ENCODE results near the gene AKIRIN2. TPM values are rescaled to one million over a fixed set of nuclear protein-coding genes. Genes with fewer than 3 reads are reported as not detected.

AKIRIN2 gene
- total RNA-seq, 2 experiments from 2014 or later = 91.0 to 92.5 TPM

GRCh38 chr6:87669051-87669450, 33.0 kb downstream of the AKIRIN2 start:
- DNase-seq (no peak), ATAC-seq (ENCODE audit: poor library complexity) (no peak)
- Histone ChIP-seq H3K27ac (ENCODE audit: low read depth in 1 of 2, low read length in 2 of 2) (no peak overlapping the region), H3K9me3 (ENCODE audit: control insufficient read depth in 1 of 2, insufficient read depth in 1 of 2, low read length in 2 of 2) (no peaks in the 10 kb centered on the region), H3K36me3 (ENCODE audit: insufficient read depth, low read length) (peaks cover 47% of the 10 kb centered on the region), H3K4me3 (ENCODE audit: low read length) (no peak overlapping the region), H3K4me1 (ENCODE audit: insufficient read depth, low read length) (no peaks in the 10 kb centered on the region), H3K27me3 (ENCODE audit: control insufficient read depth in 1 of 2, insufficient read depth in 2 of 2, low read length in 2 of 2) (no peaks in the 10 kb centered on the region)
- Mint-ChIP-seq H3K4me3 (no peak overlapping the region), H3K36me3 (ENCODE audit: low read depth) (peaks cover 67% of the 10 kb centered on the region), H3K27ac (no peak overlapping the region), H3K4me1 (ENCODE audit: low read depth) (peaks cover 19% of the 10 kb centered on the region), H3K9me3 (no peaks in the 10 kb centered on the region), H3K27me3 (no peaks in the 10 kb centered on the region)
- no peak for TF ChIP-seq CTCF (IDR thresholded peaks at IDR 0.05)
- CTCF ChIA-PET = no interaction called here
- intact Hi-C loops (cut with DNase I, micrococcal nuclease) = no loop called here
- POLR2A ChIA-PET = interaction anchor here (1.6 kb wide), 1 partner anchor 33 kb away, joined by 7 read pairs; the partner anchor contains the start of gene AKIRIN2

GRCh38 chr6:87668013-87668412, 34.0 kb downstream of the AKIRIN2 start:
- ATAC-seq (ENCODE audit: poor library complexity) = no peak
- POLR2A ChIA-PET = no interaction called here
- H3K27ac Mint-ChIP-seq = no peak overlapping the region

GRCh38 chr6:87667032-87667431, 35.0 kb downstream of the AKIRIN2 start:
- Mint-ChIP-seq H3K9me3 (no peaks in the 10 kb centered on the region), H3K4me1 (ENCODE audit: low read depth) (peaks cover 19% of the 10 kb centered on the region), H3K4me3 (no peak overlapping the region), H3K27ac (no peak overlapping the region), H3K36me3 (ENCODE audit: low read depth) (peaks cover 66% of the 10 kb centered on the region), H3K27me3 (no peaks in the 10 kb centered on the region)
- intact Hi-C loops (cut with DNase I, micrococcal nuclease) = no loop called here
- no peak overlapping the region for H3K4me3 ChIP-seq (ENCODE audit: low read length)
- peaks cover 40% of the 10 kb centered on the region for H3K36me3 ChIP-seq (ENCODE audit: insufficient read depth, low read length)
- no peak overlapping the region for H3K27ac ChIP-seq (ENCODE audit: low read depth in 1 of 2, low read length in 2 of 2)
- no peaks in the 10 kb centered on the region for H3K9me3 ChIP-seq (ENCODE audit: control insufficient read depth in 1 of 2, insufficient read depth in 1 of 2, low read length in 2 of 2)
- TF ChIP-seq CTCF (IDR thresholded peaks at IDR 0.05) = no peak
- ChIA-PET POLR2A (no interaction called here), CTCF (no interaction called here)
- ATAC-seq (ENCODE audit: poor library complexity) = no peak
- DNase-seq = no peak
- H3K4me1 ChIP-seq (ENCODE audit: insufficient read depth, low read length) = no peaks in the 10 kb centered on the region
- H3K27me3 ChIP-seq (ENCODE audit: control insufficient read depth in 1 of 2, insufficient read depth in 2 of 2, low read length in 2 of 2) = no peaks in the 10 kb centered on the region

More at GRCh38 chr6:87668013-87668412, 34.0 kb downstream of the AKIRIN2 start:
- Histone ChIP-seq H3K27ac (ENCODE audit: low read depth in 1 of 2, low read length in 2 of 2) (no peak overlapping the region), H3K4me3 (ENCODE audit: low read length) (no peak overlapping the region), H3K27me3 (ENCODE audit: control insufficient read depth in 1 of 2, insufficient read depth in 2 of 2, low read length in 2 of 2) (no peaks in the 10 kb centered on the region), H3K9me3 (ENCODE audit: control insufficient read depth in 1 of 2, insufficient read depth in 1 of 2, low read length in 2 of 2) (no peaks in the 10 kb centered on the region), H3K36me3 (ENCODE audit: insufficient read depth, low read length) (peaks cover 47% of the 10 kb centered on the region), H3K4me1 (ENCODE audit: insufficient read depth, low read length) (no peaks in the 10 kb centered on the region)
- Mint-ChIP-seq H3K27me3 (no peaks in the 10 kb centered on the region), H3K4me1 (ENCODE audit: low read depth) (peaks cover 19% of the 10 kb centered on the region), H3K36me3 (ENCODE audit: low read depth) (peaks cover 69% of the 10 kb centered on the region), H3K4me3 (no peak overlapping the region), H3K9me3 (no peaks in the 10 kb centered on the region)
- intact Hi-C loops (cut with DNase I, micrococcal nuclease) = no loop called here
- no peak for TF ChIP-seq CTCF (IDR thresholded peaks at IDR 0.05)
- CTCF ChIA-PET = no interaction called here
- DNase-seq = no peak
